ENCODE measurements around the gene SP110.

- TF ChIP-seq CTCF (conservative IDR thresholded peaks at IDR 0.05; ENCODE audit: low read depth, low read length) (no peak), EZH2 (IDR thresholded peaks at IDR 0.05; ENCODE audit: low read length, unreplicated experiment) (no peak), EZH2phosphoT487 (IDR thresholded peaks at IDR 0.05; ENCODE audit: borderline replicate concordance, low read length) (no peak)
Observed at GRCh38 chr2:230124235-230124634, 95.5 kb downstream of the SP110 start.

Measured in PC-3 (cell line).